Measurements from ENCODE around the gene C1orf50.
A peak's percentile ranks its signal among the peaks of the same experiment; 100 is the strongest.

C1orf50 gene

DNA sequence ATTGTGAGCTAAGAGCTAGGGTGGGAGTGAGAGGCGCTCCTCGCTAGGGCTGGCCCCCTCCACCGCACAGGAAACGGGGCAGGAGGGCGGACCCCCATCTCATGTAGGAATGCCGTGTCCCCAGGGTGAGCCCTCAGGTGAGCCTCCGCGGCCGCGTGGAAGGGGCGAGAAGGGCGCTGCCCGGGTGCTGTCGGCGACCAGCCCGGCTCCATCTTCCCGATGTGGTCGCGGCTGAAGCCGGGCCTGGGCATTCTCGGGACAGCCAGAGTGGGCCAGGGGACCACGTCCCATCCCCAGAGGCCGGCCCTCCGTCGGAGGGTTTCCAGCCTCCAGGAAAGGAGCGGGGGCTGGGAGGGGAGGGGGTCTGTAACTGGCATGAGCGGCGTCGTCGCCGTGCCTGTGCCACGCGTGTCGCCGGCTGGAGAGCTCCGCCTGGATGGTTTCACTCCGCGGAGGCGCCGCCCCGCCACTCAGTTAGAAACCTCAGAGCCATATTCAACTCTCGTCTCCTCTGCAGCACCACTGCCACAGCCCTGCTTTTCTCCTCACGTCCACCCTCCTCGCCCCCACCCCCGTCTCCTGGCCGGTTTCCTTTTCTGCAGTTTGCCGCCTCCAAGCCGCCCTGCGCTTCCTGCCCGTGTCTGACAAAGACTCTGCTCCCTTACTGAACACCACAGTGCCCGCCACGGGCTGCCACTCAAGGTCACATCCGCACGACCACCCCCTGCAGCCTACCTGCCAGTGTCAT is 18.1 kb downstream of the C1orf50 start, which contains the start of gene TMEM269:
Gene TMEM269, plus strand, starts transcription at position 46 of the 748 bp plus-strand sequence. CDS start 4,903 bp downstream, outside the sequence.
- TF ChIP-seq CTCF (IDR thresholded peaks at IDR 0.05; ENCODE audit: control extremely low read depth, extremely low read depth, low read depth, missing control alignments) = no peak
- CTCF ChIA-PET = interaction anchor here (0.9 to 12.6 kb wide), 4 partner anchors 10 to 288 kb away, joined by 3 to 178 read pairs (median 6); partner anchors contain the start of genes C1orf50 and P3H1
- POLR2A ChIA-PET = interaction anchor here (1.4 kb wide), 1 partner anchor 18 kb away, joined by 3 read pairs; the partner anchor contains the start of genes C1orf50 and P3H1
- peak; percentile 67 for DNase-seq (ENCODE audit: extremely low spot score)

DNA sequence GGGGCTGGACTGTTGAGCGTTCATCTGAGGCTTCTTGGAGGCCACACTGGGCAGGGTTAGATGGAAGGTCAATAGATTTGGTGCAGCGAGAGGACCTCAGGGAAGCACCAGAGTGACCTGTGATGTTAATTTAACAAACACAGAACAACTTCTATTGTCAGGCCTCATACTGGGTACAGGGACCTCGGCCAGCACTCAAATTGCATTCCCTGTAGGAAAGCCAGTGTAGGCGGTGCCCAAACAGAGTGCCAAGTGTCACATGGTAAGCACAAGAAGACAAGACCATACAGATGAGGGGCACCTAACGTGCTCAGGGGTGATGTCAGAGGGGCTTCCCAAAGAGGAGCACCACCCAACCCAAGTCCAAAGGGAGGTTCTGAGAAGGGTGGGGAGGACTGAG is 19.0 kb downstream of the C1orf50 start:
- ChIA-PET POLR2A (no interaction called here), CTCF (interaction anchor here (1.4 kb wide), 1 partner anchor 8 kb away, joined by 5 read pairs; no protein-coding TSS in a partner anchor)
- DNase-seq (ENCODE audit: extremely low spot score) = no peak
- TF ChIP-seq CTCF (IDR thresholded peaks at IDR 0.05; ENCODE audit: control extremely low read depth, extremely low read depth, low read depth, missing control alignments) = no peak

DNA sequence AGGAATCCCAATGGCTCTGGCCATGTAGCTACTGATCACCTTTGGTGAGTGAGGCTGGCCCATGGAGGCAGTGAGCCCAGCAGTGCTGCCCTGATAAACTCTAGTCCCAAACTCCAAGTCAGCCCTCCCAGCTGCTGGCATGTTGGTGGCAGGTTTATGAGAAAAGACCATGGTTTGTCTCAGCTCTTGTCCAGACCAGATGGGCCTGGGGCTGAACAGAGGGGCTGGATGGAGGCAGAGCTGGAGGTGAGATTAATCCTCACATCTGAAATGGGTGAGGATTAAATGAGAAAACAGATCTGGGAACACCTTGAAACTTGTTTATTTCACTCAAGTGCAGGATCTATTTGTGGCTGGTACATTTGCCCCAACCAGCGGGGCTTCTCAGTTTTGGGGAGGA is 21.0 kb downstream of the C1orf50 start:
- CTCF ChIA-PET = interaction anchor here (1.2 kb wide), 1 partner anchor 285 kb away, joined by 5 read pairs; no protein-coding TSS in a partner anchor
- no peak for TF ChIP-seq CTCF (IDR thresholded peaks at IDR 0.05; ENCODE audit: control extremely low read depth, extremely low read depth, low read depth, missing control alignments)
- POLR2A ChIA-PET = no interaction called here
- DNase-seq (ENCODE audit: extremely low spot score) = no peak

GRCh38 chr1:42793824-42794223 is 26.8 kb downstream of the C1orf50 start:
- TF ChIP-seq CTCF (IDR thresholded peaks at IDR 0.05; ENCODE audit: control extremely low read depth, extremely low read depth, low read depth, missing control alignments) = no peak
- no peak for DNase-seq (ENCODE audit: extremely low spot score)
- ChIA-PET POLR2A (no interaction called here), CTCF (interaction anchor here (1.2 to 1.3 kb wide), 2 partner anchors 15 to 38 kb away, joined by 3 to 5 read pairs; no protein-coding TSS in a partner anchor)

DNA sequence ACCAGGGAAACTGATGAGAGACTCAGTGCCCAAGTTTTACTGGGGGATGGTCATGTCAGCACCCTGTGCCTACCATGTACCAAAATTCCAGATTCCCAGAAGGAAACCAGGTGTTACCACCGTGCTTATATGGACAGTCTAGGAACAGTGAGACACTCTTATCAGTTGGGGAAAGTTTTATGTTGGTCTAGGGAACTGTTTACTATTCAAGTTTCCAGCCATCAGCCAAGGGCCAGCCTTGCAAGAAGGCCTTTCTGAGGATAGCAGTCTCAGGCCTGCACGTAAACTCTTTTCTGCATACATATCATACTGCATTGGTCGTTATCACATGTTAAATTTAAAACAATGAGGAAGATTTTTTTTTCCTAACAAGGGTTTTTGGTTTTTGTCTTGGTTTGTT is 30.4 kb downstream of the C1orf50 start:
- no peak for DNase-seq (ENCODE audit: extremely low spot score)
- CTCF ChIA-PET = interaction anchor here (0.8 to 1.2 kb wide), 3 partner anchors 17 to 276 kb away, joined by 3 read pairs; no protein-coding TSS in a partner anchor
- POLR2A ChIA-PET = no interaction called here
- no peak for TF ChIP-seq CTCF (IDR thresholded peaks at IDR 0.05; ENCODE audit: control extremely low read depth, extremely low read depth, low read depth, missing control alignments)

DNA sequence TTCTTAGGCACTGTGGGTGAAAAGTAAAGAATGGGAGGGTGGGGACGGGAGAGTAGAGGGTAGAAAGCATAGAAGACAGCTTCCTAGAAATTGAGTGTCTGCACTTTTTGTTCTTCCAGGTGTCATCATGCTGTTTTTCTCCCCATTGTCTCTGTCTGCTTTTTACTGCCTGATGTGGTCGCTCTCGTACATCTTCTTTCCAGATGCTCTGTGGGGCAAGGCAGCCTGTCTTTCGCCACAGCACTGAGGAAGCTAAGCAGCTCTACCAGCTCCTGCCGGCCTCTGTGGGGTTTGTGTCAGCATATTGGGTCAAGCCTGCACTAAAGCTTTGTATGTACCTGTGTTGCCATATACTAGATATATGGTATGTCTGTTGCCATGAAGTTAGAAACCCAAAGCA is 30.9 kb downstream of the C1orf50 start:
- POLR2A ChIA-PET = no interaction called here
- TF ChIP-seq CTCF (IDR thresholded peaks at IDR 0.05; ENCODE audit: control extremely low read depth, extremely low read depth, low read depth, missing control alignments) = no peak
- CTCF ChIA-PET = interaction anchor here (0.8 to 1.2 kb wide), 3 partner anchors 18 to 276 kb away, joined by 3 read pairs; no protein-coding TSS in a partner anchor
- DNase-seq (ENCODE audit: extremely low spot score) = no peak

All from GM10248 (cell line).